Measurements from ENCODE around the gene CACNB4. TPM values are rescaled to one million over a fixed set of nuclear protein-coding genes. Genes with fewer than 3 reads are reported as not detected.
A peak's percentile ranks its signal among the peaks of the same experiment; 100 is the strongest.

The CACNB4 gene
- total RNA-seq, 1 experiment from 2014 or later = 0.29 TPM

GRCh38 chr2:151977631-151978030, 121.2 kb downstream of the CACNB4 start:
- DNase-seq (ENCODE audit: low read depth) = no peak

GRCh38 chr2:151976945-151977353, 121.9 kb downstream of the CACNB4 start:
- no peak for DNase-seq (ENCODE audit: low read depth)

GRCh38 chr2:151975460-151976414, 123.1 kb downstream of the CACNB4 start:
- no peak for DNase-seq (ENCODE audit: low read depth)

GRCh38 chr2:151974988-151975387, 123.9 kb downstream of the CACNB4 start:
- DNase-seq (ENCODE audit: low read depth) = no peak

GRCh38 chr2:151973901-151974199, 125.0 kb downstream of the CACNB4 start:
- DNase-seq (ENCODE audit: low read depth) = peak; percentile 46

- DNase-seq (ENCODE audit: low read depth) = no peak
These were observed 125.6 kb downstream of the CACNB4 start for GRCh38 chr2:151973013-151973900.

GRCh38 chr2:151972241-151973012, 126.4 kb downstream of the CACNB4 start:
- no peak for DNase-seq (ENCODE audit: low read depth)

GRCh38 chr2:151971301-151972051, 127.4 kb downstream of the CACNB4 start:
- no peak for DNase-seq (ENCODE audit: low read depth)

GRCh38 chr2:151968770-151969470, 129.9 kb downstream of the CACNB4 start:
- DNase-seq (ENCODE audit: low read depth) = no peak

- no peak for DNase-seq (ENCODE audit: low read depth)
These were observed 130.8 kb downstream of the CACNB4 start for GRCh38 chr2:151967829-151968722.

GRCh38 chr2:151965884-151966283, 133.0 kb downstream of the CACNB4 start:
- no peak for DNase-seq (ENCODE audit: low read depth)

GRCh38 chr2:151961558-151961957, 137.3 kb downstream of the CACNB4 start:
- no peak for DNase-seq (ENCODE audit: low read depth)

GRCh38 chr2:151959238-151959637, 139.6 kb downstream of the CACNB4 start:
- DNase-seq (ENCODE audit: low read depth) = no peak

- no peak for DNase-seq (ENCODE audit: low read depth)
These were observed 145.4 kb downstream of the CACNB4 start for GRCh38 chr2:151953467-151953866.

- no peak for DNase-seq (ENCODE audit: low read depth)
These were observed 146.0 kb downstream of the CACNB4 start for GRCh38 chr2:151952691-151953456.

GRCh38 chr2:151947813-151948165, 151.1 kb downstream of the CACNB4 start:
- DNase-seq (ENCODE audit: low read depth) = peak; percentile 65

GRCh38 chr2:151946899-151947812, 151.7 kb downstream of the CACNB4 start:
- DNase-seq (ENCODE audit: low read depth) = no peak
